HG03520 (cell line): ENCODE data around the gene KLHL30.

Source experiments
- ATAC-seq: cut with Tn5 transposase; IDR thresholded peaks from one replicate; pipeline ENCODE4 v1.9.1; 2021; ENCODE audit warnings: mild to moderate bottlenecking, moderate library complexity; ENCODE audit not compliant: unreplicated experiment

The KLHL30 gene

GRCh38 chr2:238171575-238172187 is 33.2 kb downstream of the KLHL30 start:
- ATAC-seq, result no peak

- no peak for ATAC-seq
These were observed 34.0 kb downstream of the KLHL30 start for GRCh38 chr2:238172439-238172838.

DNA sequence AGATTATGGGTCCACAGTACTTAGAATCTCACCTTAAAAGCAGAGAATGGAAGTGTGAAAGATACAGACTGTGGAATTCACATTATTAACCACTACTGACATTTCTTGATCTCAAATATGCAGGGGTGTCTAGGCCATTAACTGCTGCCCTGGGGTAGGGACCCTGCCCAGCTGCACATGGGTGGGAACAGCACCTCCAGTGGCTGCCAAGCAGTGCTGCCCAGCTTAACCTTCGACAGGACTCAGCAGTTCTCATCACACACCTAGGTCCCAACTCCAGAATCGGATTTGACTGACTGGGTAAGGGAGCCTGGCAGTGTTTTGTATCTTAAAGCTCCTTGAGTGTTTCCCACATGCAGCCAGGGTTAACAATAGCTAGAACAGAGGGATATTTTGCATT is 35.2 kb downstream of the KLHL30 start:
- ATAC-seq, result no peak

GRCh38 chr2:238174291-238174690 is 35.8 kb downstream of the KLHL30 start:
- no peak for ATAC-seq

DNA sequence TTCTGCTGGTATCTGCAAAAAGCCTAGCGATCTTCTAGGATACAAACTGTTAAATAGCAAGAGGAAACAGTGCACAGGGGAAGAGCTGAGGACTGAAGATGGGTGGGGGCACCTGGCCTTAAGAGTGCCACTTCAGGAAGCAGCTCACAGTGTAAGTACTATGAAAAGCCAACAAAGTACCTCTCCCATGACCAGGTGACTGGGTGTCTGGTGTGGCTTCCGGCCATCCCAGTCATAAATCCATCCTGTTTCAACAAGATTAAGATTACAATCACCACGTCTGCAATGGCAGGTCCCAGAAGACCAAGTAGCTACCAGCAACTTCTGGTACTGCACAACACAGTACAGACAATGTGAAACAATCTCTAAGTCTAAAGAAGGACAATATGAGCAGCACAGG is 36.2 kb downstream of the KLHL30 start:
- no peak for ATAC-seq

DNA sequence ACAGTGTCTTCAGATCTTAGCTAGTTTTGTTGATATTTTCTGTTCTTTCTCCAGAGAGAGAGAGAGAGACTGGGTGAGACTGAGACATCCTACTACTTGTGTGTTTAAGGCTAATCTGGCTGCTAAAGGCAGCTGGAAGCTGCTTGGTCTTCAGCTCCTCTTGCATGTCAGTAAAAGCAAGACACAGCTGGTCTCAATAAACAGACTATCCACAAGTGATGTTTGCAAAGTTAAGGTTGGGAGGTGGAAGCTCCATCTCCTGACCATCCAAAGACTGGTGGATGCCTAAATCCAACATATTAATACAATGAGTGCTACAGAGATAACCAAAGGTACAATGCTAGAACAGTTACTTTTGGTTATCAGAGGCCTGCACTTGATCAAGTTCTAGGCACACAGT is 38.1 kb downstream of the KLHL30 start:
- ATAC-seq, result no peak

DNA sequence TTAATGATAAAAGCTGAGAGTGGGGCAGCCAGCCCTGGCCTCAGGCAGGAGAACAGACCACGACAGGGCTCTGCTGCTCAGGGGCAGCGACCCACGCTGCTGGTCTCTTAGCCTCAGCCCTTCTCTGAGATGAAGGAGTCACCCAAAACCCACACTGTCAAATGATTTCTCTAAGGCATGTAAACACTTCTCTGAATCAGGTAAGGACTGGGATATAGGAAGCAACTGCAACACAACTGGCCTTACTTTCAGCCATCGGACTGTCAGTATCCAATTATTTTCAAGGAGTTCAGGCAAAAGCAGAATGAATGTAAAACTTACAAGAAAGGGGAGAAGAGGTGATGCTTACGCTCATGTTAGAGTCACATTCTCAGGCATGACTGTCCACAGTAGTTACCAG is 42.1 kb downstream of the KLHL30 start:
- no peak for ATAC-seq

- ATAC-seq, result no peak
These were observed 43.9 kb downstream of the KLHL30 start for GRCh38 chr2:238182362-238182761.

- ATAC-seq, result no peak
These were observed 45.4 kb downstream of the KLHL30 start for GRCh38 chr2:238183821-238184220.

DNA sequence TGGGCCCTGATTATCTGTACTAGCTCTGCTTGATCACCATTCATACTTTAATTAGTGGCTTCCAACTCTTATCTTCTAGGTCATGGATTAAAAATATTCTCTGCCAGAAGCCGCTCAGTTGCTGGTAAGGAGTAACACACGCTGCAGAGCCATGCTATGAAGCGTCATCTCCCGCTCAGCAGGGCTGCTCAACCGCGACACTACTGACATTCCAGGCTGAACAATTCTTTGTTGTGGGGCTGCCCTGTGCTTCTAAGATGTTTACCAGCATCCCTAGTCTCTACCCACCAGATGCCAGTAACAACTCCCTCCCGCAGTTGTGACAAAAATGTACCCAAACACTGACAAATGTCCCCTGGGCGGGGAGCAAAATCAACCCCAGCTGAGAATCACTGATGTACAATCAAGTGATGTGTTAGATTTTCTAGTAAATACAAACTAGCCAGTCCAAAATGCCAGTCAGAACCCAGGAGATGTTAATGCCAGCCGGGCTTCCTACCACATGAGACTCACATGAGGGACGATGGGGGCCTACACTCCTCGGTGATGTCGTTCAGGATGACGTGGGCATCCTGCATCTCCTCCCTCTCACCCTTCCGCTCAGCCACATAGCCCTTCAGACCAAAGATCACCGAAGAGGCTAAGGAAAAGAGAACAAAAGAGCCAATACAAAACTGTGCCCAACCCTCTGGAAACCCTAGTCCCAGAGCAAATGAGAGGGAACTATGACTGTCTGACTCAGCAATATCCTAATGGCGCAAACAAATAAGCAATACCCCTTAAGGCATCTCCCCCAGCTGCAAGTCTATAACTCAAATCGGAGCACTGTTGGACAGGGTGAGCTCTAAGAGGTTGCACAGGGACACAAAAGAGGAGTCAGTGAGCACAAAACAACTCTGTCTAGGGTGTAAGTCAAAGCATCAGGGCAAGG is 49.4 kb downstream of the KLHL30 start:
- ATAC-seq, result no peak

GRCh38 chr2:238190445-238190844 is 52.0 kb downstream of the KLHL30 start:
- ATAC-seq, result no peak
